ENCODE data around the gene ADAMTS5. TPM values are rescaled to one million over a fixed set of nuclear protein-coding genes. Genes with fewer than 3 reads are reported as not detected.

ADAMTS5 gene
- total RNA-seq = 10 to 100 TPM in 3 of 4 donors, 1 to 10 TPM in 1; 7.2 to 18.8 (median 18.3) TPM

DNA sequence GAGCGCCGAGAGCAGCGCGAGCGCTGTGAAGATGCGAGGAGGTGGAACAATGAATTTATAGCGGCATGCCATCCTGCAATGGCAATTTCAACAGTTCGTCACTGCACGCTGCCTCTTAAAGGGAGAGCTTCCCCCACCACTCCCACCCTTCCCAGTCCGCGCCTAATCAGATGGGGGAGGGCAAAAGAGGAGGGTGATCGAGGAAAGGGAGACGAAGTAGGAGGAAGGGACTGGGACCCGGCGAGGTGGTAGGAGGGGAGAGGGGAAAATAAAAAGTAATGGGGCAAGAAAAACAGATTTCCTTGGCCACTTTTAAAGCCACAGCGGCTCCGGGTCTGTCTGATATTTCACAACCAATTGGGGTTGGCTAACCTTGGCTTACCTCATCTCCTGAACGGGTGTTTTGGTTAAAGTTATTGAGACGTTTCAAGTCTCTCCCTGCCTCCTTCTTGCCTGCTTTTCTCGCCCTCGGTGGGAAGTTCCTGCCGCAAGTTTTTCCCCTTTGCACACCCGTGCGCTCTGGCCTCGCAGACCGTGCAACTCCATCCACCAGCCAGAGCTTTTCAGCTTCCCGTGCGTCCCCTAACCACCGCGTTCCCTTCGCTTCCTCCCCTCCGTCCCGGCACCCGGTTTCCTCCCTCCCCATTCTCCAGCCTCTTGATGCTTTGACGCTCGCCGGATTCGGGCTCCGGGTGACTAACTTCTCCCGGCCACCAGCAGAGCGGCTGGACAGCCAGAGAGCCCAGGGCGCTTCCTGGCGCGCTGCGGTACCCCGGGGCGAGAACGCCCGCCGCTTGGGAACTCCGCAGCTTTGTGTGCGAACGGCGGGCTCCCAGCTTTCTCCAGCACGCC is at the start of gene ADAMTS5:
Gene ADAMTS5, minus strand, starts transcription at position 27 of the 852 bp plus-strand sequence. CDS start 697 bp downstream, outside the sequence.
- Histone ChIP-seq H3K4me1 (peaks cover 0 to 51% (median 2%) of the 10 kb centered on the region in 4 donors), H3K9me3 (no peaks in the 10 kb centered on the region), H3K27ac (peak within 1 kb of the TSS in 3 of 4 donors; percentile 57 to 74 (median 59)), H3K27me3 (peaks cover 0 to 22% of the 10 kb centered on the region in 2 donors), H3K4me3 (peak within 1 kb of the TSS; percentile 35 to 70 (median 50)), H3K36me3 (no peaks in the 10 kb centered on the region)
- DNase-seq (ENCODE audit: low spot score in 2 of 2) = peak in 1 of 2 donors; percentile 39
- TF ChIP-seq, protein P1, sequence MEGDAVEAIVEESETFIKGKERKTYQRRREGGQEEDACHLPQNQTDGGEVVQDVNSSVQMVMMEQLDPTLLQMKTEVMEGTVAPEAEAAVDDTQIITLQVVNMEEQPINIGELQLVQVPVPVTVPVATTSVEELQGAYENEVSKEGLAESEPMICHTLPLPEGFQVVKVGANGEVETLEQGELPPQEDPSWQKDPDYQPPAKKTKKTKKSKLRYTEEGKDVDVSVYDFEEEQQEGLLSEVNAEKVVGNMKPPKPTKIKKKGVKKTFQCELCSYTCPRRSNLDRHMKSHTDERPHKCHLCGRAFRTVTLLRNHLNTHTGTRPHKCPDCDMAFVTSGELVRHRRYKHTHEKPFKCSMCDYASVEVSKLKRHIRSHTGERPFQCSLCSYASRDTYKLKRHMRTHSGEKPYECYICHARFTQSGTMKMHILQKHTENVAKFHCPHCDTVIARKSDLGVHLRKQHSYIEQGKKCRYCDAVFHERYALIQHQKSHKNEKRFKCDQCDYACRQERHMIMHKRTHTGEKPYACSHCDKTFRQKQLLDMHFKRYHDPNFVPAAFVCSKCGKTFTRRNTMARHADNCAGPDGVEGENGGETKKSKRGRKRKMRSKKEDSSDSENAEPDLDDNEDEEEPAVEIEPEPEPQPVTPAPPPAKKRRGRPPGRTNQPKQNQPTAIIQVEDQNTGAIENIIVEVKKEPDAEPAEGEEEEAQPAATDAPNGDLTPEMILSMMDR (IDR thresholded peaks at IDR 0.05) = no peak
- TF ChIP-seq EP300 (IDR thresholded peaks at IDR 0.05) (peak in 1 of 2 donors; percentile 38), POLR2A (IDR thresholded peaks at IDR 0.05) (peak in 1 of 2 donors; percentile 4)
- WGBS, 2 donors = 1 to 2% methylated on average over 55 of the region's 55 CpGs

DNA sequence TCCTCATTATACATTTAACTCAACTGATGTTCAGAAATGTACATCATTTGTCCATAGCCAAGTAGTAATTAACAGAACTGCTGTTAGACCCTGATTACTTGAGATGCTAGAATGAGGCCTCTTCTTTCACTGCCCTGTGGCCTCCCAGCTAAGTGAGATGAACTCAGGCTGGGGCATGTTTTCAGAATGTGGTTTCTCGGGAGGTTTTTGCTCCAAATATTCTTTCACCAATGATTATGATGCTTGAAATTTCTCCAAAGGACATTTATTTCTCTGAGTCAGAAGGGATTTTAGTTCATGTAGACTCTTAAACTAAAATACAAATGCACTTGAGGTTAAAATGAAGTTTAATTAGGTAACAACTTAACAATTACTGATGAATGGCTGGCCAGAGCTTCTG is 34.6 kb upstream of the ADAMTS5 start:
- no peaks in the 10 kb centered on the region for H3K27me3 ChIP-seq
- H3K27ac ChIP-seq = no peak overlapping the region
- WGBS, 2 donors = 45 to 73% methylated on average over 1 of the region's 1 CpG
- no peak overlapping the region for H3K4me3 ChIP-seq
- H3K36me3 ChIP-seq = no peaks in the 10 kb centered on the region
- no peaks in the 10 kb centered on the region for H3K9me3 ChIP-seq
- DNase-seq (ENCODE audit: low spot score in 2 of 2) = no peak
- H3K4me1 ChIP-seq = no peaks in the 10 kb centered on the region
- no peak for TF ChIP-seq EP300 (IDR thresholded peaks at IDR 0.05)
- TF ChIP-seq, protein P1 (IDR thresholded peaks at IDR 0.05) = no peak
- TF ChIP-seq POLR2A (IDR thresholded peaks at IDR 0.05) = no peak

DNA sequence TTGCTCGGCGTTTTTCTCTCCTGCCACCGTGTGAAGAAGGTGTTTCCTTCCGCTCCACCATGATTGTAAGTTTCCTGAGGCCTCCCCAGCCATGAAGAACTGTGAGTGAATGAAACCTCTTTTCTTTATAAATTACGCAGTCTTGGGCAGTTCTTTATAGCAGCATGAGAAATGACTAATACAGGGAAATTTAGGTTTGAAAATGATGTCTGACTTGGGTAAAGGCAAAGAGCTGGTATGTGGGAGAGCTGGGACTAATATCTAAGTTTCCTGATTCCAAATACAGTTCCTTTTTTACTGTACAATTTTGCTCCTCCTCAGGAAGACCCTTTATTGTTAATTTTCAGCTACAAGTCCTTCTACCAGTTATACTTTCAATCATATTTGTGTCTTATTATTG is 16.7 kb upstream of the ADAMTS5 start:
- no peaks in the 10 kb centered on the region for H3K27me3 ChIP-seq
- 90 to 91% methylated on average over 5 of the region's 5 CpGs for WGBS, 2 donors
- no peaks in the 10 kb centered on the region for H3K4me1 ChIP-seq
- peaks cover 0 to 25% (median 0%) of the 10 kb centered on the region in 4 donors for H3K9me3 ChIP-seq
- H3K27ac ChIP-seq = no peak overlapping the region
- no peak overlapping the region for H3K4me3 ChIP-seq
- H3K36me3 ChIP-seq = no peaks in the 10 kb centered on the region
- no peak for DNase-seq (ENCODE audit: low spot score in 2 of 2)
- TF ChIP-seq POLR2A (IDR thresholded peaks at IDR 0.05) = no peak
- no peak for TF ChIP-seq EP300 (IDR thresholded peaks at IDR 0.05)
- TF ChIP-seq, protein P1 (IDR thresholded peaks at IDR 0.05) = no peak

DNA sequence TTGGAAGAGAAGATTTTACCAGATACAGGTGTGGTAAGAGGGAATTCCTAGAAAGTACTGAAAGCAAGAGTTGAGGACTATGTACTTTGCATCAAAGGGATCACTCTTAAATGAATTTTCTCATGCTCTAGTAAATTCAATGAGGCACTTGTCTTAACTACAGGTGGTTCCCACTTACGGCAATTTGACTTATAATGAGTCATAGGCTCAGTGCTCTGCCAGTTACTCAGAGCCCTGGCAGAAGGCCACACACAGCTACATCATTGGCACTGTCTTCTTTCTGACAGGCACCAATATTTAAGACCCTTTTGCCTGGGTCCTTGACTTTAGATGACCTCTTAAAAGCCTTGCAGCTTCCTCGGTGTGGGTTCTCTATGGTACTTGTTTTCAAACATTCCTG is 15.9 kb upstream of the ADAMTS5 start:
- DNase-seq (ENCODE audit: low spot score in 2 of 2) = no peak

More for the DNA sequence above, 15.9 kb upstream of the ADAMTS5 start:
- peaks cover 0 to 18% (median 0%) of the 10 kb centered on the region in 4 donors for H3K9me3 ChIP-seq
- TF ChIP-seq, protein P1 (IDR thresholded peaks at IDR 0.05) = no peak
- no peak for TF ChIP-seq EP300 (IDR thresholded peaks at IDR 0.05)
- TF ChIP-seq POLR2A (IDR thresholded peaks at IDR 0.05) = no peak
- 82 to 91% methylated on average over 2 of the region's 2 CpGs for WGBS, 2 donors
- no peak overlapping the region for H3K27ac ChIP-seq
- no peaks in the 10 kb centered on the region for H3K36me3 ChIP-seq
- no peak overlapping the region for H3K4me3 ChIP-seq
- H3K27me3 ChIP-seq = no peaks in the 10 kb centered on the region
- H3K4me1 ChIP-seq = no peaks in the 10 kb centered on the region

Measured in tibial nerve (tissue), 4 donors.